Measurements from ENCODE around the gene IPCEF1. TPM values are rescaled to one million over a fixed set of nuclear protein-coding genes. Genes with fewer than 3 reads are reported as not detected.

The IPCEF1 gene
- total and polyA plus RNA-seq, 4 experiments from 2014 or later: 67.7 to 97.7 (median 82.2) TPM

DNA sequence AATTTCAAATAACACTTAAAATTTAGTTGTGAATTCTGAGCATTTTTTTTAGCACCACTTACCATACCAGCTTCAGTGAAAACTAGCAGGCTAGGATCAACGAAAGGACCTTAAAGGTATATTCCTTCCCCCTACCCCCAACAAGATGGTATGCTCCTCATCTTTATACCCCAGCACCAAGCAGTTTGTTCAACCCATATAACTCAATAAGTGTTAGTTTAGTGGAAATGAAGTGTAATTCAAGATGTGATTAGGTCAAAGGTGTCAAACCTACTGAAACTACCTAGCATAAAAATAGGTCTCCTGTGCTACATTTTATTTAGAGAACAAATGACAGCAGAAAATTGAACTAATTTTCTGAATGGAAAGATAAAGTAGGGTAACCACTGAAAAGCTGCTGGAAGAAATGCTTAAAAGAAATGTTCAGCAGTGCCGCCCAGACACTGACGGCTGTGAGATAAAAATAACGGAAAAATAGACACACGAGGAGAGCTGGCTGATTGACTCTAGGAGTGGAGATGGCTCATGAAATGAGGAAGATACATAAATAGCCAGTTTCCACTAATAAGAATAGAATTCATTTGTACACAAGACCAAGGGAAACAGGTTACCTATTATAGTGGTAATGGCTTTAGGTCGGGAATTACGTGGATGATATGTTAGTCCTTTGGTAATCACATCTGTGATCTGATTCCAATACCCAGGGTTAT is 94.8 kb downstream of the IPCEF1 start:
- Histone ChIP-seq H3K27ac (ENCODE audit: low read depth, low read length) (no peak overlapping the region), H3K9me3 (ENCODE audit: control insufficient read depth in 1 of 2, low read length in 2 of 2) (no peaks in the 10 kb centered on the region), H3K36me3 (ENCODE audit: insufficient read depth, low read length) (no peaks in the 10 kb centered on the region), H3K4me1 (ENCODE audit: insufficient read depth, low read length) (peaks cover 10% of the 10 kb centered on the region), H3K27me3 (ENCODE audit: insufficient read depth, low read length) (no peaks in the 10 kb centered on the region), H3K4me3 (ENCODE audit: low read length in 2 of 2) (no peak overlapping the region)
- ChIA-PET CTCF (ENCODE audit: partially characterized antibody) (interaction anchor here (0.9 to 2.3 kb wide), 2 partner anchors 15 to 107 kb away, joined by 3 to 7 read pairs; no protein-coding TSS in a partner anchor), POLR2A (ENCODE audit: partially characterized antibody) (no interaction called here)
- no peak for DNase-seq
- intact Hi-C loops (cut with micrococcal nuclease): no loop called here
- H3K9me3 Mint-ChIP-seq: no peaks in the 10 kb centered on the region
- peaks cover 3% of the 10 kb centered on the region in 2 donors for H3K36me3 Mint-ChIP-seq
- H3K27me3 Mint-ChIP-seq: no peaks in the 10 kb centered on the region
- H3K4me1 Mint-ChIP-seq: peaks cover 16 to 22% (median 22%) of the 10 kb centered on the region in 4 donors
- peak overlapping the region in 1 of 7 donors; percentile 83 for H3K27ac Mint-ChIP-seq
- peak overlapping the region in 3 of 8 donors; percentile 9 to 38 (median 34) for H3K4me3 Mint-ChIP-seq

- H3K4me3 ChIP-seq (ENCODE audit: low read length in 2 of 2): no peak overlapping the region
- intact Hi-C loops (cut with micrococcal nuclease): no loop called here
- H3K27me3 ChIP-seq (ENCODE audit: insufficient read depth, low read length): no peaks in the 10 kb centered on the region
- ChIA-PET CTCF (ENCODE audit: partially characterized antibody) (interaction anchor here (1.2 to 1.6 kb wide), 2 partner anchors 11 to 19 kb away, joined by 4 to 5 read pairs; no protein-coding TSS in a partner anchor), POLR2A (ENCODE audit: partially characterized antibody) (interaction anchor here (0.6 kb wide), 1 partner anchor 11 kb away, joined by 3 read pairs; no protein-coding TSS in a partner anchor)
- peaks cover 0 to 6% of the 10 kb centered on the region in 2 donors for H3K9me3 ChIP-seq (ENCODE audit: control insufficient read depth in 1 of 2, low read length in 2 of 2)
- H3K27ac Mint-ChIP-seq: peak overlapping the region in 1 of 7 donors; percentile 30
- no peaks in the 10 kb centered on the region for H3K4me1 ChIP-seq (ENCODE audit: insufficient read depth, low read length)
- no peak overlapping the region for H3K27ac ChIP-seq (ENCODE audit: low read depth, low read length)
- H3K36me3 ChIP-seq (ENCODE audit: insufficient read depth, low read length): no peaks in the 10 kb centered on the region
- peaks cover 6% of the 10 kb centered on the region in 2 donors for H3K36me3 Mint-ChIP-seq
- H3K4me1 Mint-ChIP-seq: peaks cover 10 to 20% (median 14%) of the 10 kb centered on the region in 4 donors
- no peaks in the 10 kb centered on the region for H3K27me3 Mint-ChIP-seq
- H3K4me3 Mint-ChIP-seq: no peak overlapping the region
- DNase-seq: no peak
- peaks cover 0 to 25% (median 16%) of the 10 kb centered on the region in 8 donors for H3K9me3 Mint-ChIP-seq
These were observed 98.4 kb downstream of the IPCEF1 start for GRCh38 chr6:154258064-154258757.

- intact Hi-C loops (cut with micrococcal nuclease): no loop called here
- no peak overlapping the region for H3K27ac Mint-ChIP-seq
- H3K4me3 Mint-ChIP-seq: no peak overlapping the region
These were observed 99.5 kb downstream of the IPCEF1 start for GRCh38 chr6:154257067-154257466.

DNA sequence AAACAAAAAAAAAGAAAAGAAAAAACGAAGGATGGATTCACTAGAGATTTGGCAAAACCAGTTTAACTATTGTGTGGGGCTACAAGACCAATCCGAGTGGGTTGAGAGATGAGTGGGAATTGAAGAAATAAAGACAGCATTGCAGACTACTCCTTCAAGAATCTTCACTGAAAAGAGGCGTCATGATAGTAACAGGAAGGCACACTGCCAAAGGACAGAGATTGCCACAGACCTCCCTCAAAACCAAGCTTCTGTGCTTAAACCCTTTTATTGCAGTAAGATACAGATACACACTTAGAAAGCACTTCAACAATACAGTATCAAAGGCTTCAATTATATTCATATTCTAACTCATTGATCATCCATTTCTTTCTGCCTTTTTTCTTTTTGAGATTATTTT is 103.9 kb downstream of the IPCEF1 start:
- Mint-ChIP-seq H3K36me3 (peaks cover 6 to 7% of the 10 kb centered on the region in 2 donors), H3K9me3 (peaks cover 0 to 25% (median 16%) of the 10 kb centered on the region in 8 donors), H3K27me3 (no peaks in the 10 kb centered on the region), H3K4me3 (peak overlapping the region in 1 of 8 donors; percentile 11), H3K4me1 (peaks cover 40 to 57% (median 48%) of the 10 kb centered on the region in 4 donors), H3K27ac (peak overlapping the region in 2 of 7 donors; percentile 51 to 77)
- ChIA-PET POLR2A (ENCODE audit: partially characterized antibody) (interaction anchor here (1.1 kb wide), 1 partner anchor 25 kb away, joined by 3 read pairs; no protein-coding TSS in a partner anchor), CTCF (ENCODE audit: partially characterized antibody) (interaction anchor here (1.1 kb wide), 1 partner anchor 24 kb away, joined by 5 read pairs; no protein-coding TSS in a partner anchor)
- intact Hi-C loops (cut with micrococcal nuclease): loop anchor here (5.0 kb wide), 1 partner anchor 35 kb away; no protein-coding TSS in a partner anchor
- DNase-seq: no peak
- Histone ChIP-seq H3K9me3 (ENCODE audit: control insufficient read depth in 1 of 2, low read length in 2 of 2) (peaks cover 0 to 6% of the 10 kb centered on the region in 2 donors), H3K36me3 (ENCODE audit: insufficient read depth, low read length) (no peaks in the 10 kb centered on the region), H3K4me3 (ENCODE audit: low read length in 2 of 2) (no peak overlapping the region), H3K4me1 (ENCODE audit: insufficient read depth, low read length) (peaks cover 43% of the 10 kb centered on the region), H3K27me3 (ENCODE audit: insufficient read depth, low read length) (no peaks in the 10 kb centered on the region), H3K27ac (ENCODE audit: low read depth, low read length) (no peak overlapping the region)

More at GRCh38 chr6:154257067-154257466, 99.5 kb downstream of the IPCEF1 start:
- ChIA-PET POLR2A (ENCODE audit: partially characterized antibody) (interaction anchor here (0.8 kb wide), 1 partner anchor 9 kb away, joined by 4 read pairs; no protein-coding TSS in a partner anchor), CTCF (ENCODE audit: partially characterized antibody) (interaction anchor here (1.2 to 1.6 kb wide), 2 partner anchors 10 to 20 kb away, joined by 4 to 5 read pairs; no protein-coding TSS in a partner anchor)
- Histone ChIP-seq H3K4me3 (ENCODE audit: low read length in 2 of 2) (no peak overlapping the region), H3K27ac (ENCODE audit: low read depth, low read length) (no peak overlapping the region), H3K27me3 (ENCODE audit: insufficient read depth, low read length) (no peaks in the 10 kb centered on the region), H3K9me3 (ENCODE audit: control insufficient read depth in 1 of 2, low read length in 2 of 2) (peaks cover 0 to 6% of the 10 kb centered on the region in 2 donors), H3K36me3 (ENCODE audit: insufficient read depth, low read length) (no peaks in the 10 kb centered on the region), H3K4me1 (ENCODE audit: insufficient read depth, low read length) (peaks cover under 1% of the 10 kb centered on the region)
- H3K36me3 Mint-ChIP-seq: peaks cover 6% of the 10 kb centered on the region in 2 donors
- peaks cover 16 to 28% (median 24%) of the 10 kb centered on the region in 4 donors for H3K4me1 Mint-ChIP-seq
- DNase-seq: no peak
- no peaks in the 10 kb centered on the region for H3K27me3 Mint-ChIP-seq
- H3K9me3 Mint-ChIP-seq: peaks cover 0 to 25% (median 16%) of the 10 kb centered on the region in 8 donors

- H3K4me3 Mint-ChIP-seq: peak overlapping the region in 3 of 8 donors; percentile 9 to 64 (median 22)
- peak overlapping the region; percentile 39 to 94 (median 63) for H3K27ac Mint-ChIP-seq
- Histone ChIP-seq H3K4me1 (ENCODE audit: insufficient read depth, low read length) (peaks cover 43% of the 10 kb centered on the region), H3K27ac (ENCODE audit: low read depth, low read length) (no peak overlapping the region), H3K36me3 (ENCODE audit: insufficient read depth, low read length) (no peaks in the 10 kb centered on the region), H3K4me3 (ENCODE audit: low read length in 2 of 2) (no peak overlapping the region), H3K9me3 (ENCODE audit: control insufficient read depth in 1 of 2, low read length in 2 of 2) (peaks cover 0 to 6% of the 10 kb centered on the region in 2 donors), H3K27me3 (ENCODE audit: insufficient read depth, low read length) (no peaks in the 10 kb centered on the region)
- intact Hi-C loops (cut with micrococcal nuclease): loop anchor here (2.0 to 5.0 kb wide), 2 partner anchors 16 to 34 kb away; no protein-coding TSS in a partner anchor
- H3K9me3 Mint-ChIP-seq: peaks cover 0 to 19% (median 12%) of the 10 kb centered on the region in 8 donors
- H3K27me3 Mint-ChIP-seq: no peaks in the 10 kb centered on the region
- ChIA-PET POLR2A (ENCODE audit: partially characterized antibody) (interaction anchor here (0.8 to 2.8 kb wide), 4 partner anchors 14 to 27 kb away, joined by 3 to 10 read pairs (median 4); no protein-coding TSS in a partner anchor), CTCF (ENCODE audit: partially characterized antibody) (interaction anchor here (0.7 to 1.4 kb wide), 6 partner anchors 9 to 119 kb away, joined by 3 to 7 read pairs (median 3); no protein-coding TSS in a partner anchor)
- peaks cover 43 to 69% (median 53%) of the 10 kb centered on the region in 4 donors for H3K4me1 Mint-ChIP-seq
- H3K36me3 Mint-ChIP-seq: peaks cover 12 to 18% of the 10 kb centered on the region in 2 donors
- no peak for DNase-seq
These were observed 105.5 kb downstream of the IPCEF1 start for GRCh38 chr6:154251116-154251515.

DNA sequence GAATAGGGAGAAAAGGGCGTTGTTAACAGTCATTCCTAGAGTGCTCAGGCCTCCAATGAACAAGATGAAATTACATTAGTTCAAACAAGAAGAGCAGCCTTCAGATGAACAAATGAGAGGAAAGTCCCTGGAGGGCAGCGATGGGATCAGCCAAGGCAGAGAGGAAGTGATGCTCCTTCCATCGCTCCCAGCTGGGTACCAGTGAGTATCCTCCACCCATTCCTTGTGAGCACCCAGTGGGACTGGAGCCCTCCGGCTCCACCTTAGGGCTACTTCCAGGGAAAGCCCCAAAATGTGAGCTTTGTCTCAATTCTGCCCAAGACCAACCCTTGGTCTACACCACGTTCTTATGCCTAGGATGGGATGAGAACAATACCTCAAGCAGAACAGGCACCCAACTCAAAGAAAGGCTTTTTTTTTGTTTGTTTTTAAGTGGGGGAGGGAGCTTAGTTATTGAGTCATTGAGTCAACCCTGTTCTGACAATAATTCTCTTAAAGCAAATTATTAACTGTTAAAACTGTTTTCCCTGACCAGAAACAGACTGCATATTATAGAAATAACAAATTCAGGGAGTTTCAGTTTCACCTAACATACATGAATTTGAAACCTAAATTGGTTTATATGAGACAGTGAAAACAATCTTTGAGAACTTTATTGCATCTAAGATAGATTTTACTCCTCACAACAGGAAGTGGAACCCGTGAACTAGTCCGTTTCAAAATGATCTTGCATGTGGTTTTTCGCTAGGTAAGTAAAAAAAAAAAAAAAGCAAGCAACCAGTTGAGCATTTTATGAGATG is 106.9 kb downstream of the IPCEF1 start:
- ChIA-PET POLR2A (ENCODE audit: partially characterized antibody) (interaction anchor here (0.6 to 8.9 kb wide), 11 partner anchors 9 to 94 kb away, joined by 3 to 93 read pairs (median 6); no protein-coding TSS in a partner anchor), CTCF (ENCODE audit: partially characterized antibody) (interaction anchor here (1.2 to 10.6 kb wide), 4 partner anchors 17 to 96 kb away, joined by 3 to 113 read pairs (median 6); no protein-coding TSS in a partner anchor)
- intact Hi-C loops (cut with micrococcal nuclease): loop anchor here (2.0 to 10.0 kb wide), 5 partner anchors 17 to 1245 kb away; partner anchors contain the start of genes MTRF1L, SCAF8 and TFB1M
- H3K27me3 Mint-ChIP-seq: no peaks in the 10 kb centered on the region
- Histone ChIP-seq H3K27me3 (ENCODE audit: insufficient read depth, low read length) (no peaks in the 10 kb centered on the region), H3K9me3 (ENCODE audit: control insufficient read depth in 1 of 2, low read length in 2 of 2) (no peaks in the 10 kb centered on the region), H3K4me1 (ENCODE audit: insufficient read depth, low read length) (peaks cover 51% of the 10 kb centered on the region), H3K36me3 (ENCODE audit: insufficient read depth, low read length) (no peaks in the 10 kb centered on the region), H3K4me3 (ENCODE audit: low read length in 2 of 2) (peak overlapping the region in 1 of 2 donors; percentile 39), H3K27ac (ENCODE audit: low read depth, low read length) (peak overlapping the region; percentile 76)
- H3K36me3 Mint-ChIP-seq: peaks cover 12 to 25% of the 10 kb centered on the region in 2 donors
- H3K9me3 Mint-ChIP-seq: peaks cover 0 to 5% (median 3%) of the 10 kb centered on the region in 8 donors
- peak overlapping the region; percentile 89 to 96 (median 94) for H3K27ac Mint-ChIP-seq
- H3K4me3 Mint-ChIP-seq: peak overlapping the region; percentile 77 to 91 (median 82)
- H3K4me1 Mint-ChIP-seq: peaks cover 45 to 80% (median 59%) of the 10 kb centered on the region in 4 donors
- peak; percentile 67 to 78 (median 71) for DNase-seq
